Coronary artery (tissue), 2 donors: Measurements from ENCODE around the gene CEP164.

ENCODE experiments used
- DNase-seq: peaks from one replicate; pipeline ENCODE4 v3.0.0-alpha.2; 2017; ENCODE audit warnings: low spot score
- H3K27ac ChIP-seq, 2 donors: fragments of 200-600 bp; sonication (generic); one replicate each; pipeline ENCODE4 v1.5.1; 2016 to 2019
- H3K4me3 ChIP-seq: fragments of 200-600 bp; sonication (generic); 2 replicates; pipeline ENCODE4 v1.5.1; 2016; ENCODE audit warnings: mild to moderate bottlenecking, moderate library complexity
- TF ChIP-seq, protein P1 (sequence below): fragments of 200-600 bp; sonication (generic); IDR thresholded peaks from one replicate; pipeline ENCODE4 v1.5.1; 2019; ENCODE audit warnings: antibody characterized with exemption

The CEP164 gene

DNA sequence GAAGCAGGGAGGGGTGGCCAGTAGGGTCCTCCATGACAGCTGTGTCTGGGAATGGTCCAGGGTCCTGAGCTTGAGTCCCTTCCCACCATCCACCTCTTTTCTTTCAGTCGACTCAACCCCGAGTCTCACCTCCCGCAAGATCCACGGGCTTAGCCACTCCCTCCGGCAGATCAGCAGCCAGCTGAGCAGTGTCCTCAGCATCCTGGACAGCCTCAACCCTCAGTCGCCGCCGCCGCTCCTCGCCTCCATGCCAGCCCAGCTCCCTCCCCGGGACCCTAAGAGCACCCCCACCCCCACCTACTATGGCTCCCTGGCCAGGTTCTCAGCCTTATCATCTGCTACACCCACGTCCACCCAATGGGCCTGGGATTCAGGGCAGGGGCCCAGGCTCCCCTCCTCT is 81.9 kb downstream of the CEP164 start:
- TF ChIP-seq, protein P1, sequence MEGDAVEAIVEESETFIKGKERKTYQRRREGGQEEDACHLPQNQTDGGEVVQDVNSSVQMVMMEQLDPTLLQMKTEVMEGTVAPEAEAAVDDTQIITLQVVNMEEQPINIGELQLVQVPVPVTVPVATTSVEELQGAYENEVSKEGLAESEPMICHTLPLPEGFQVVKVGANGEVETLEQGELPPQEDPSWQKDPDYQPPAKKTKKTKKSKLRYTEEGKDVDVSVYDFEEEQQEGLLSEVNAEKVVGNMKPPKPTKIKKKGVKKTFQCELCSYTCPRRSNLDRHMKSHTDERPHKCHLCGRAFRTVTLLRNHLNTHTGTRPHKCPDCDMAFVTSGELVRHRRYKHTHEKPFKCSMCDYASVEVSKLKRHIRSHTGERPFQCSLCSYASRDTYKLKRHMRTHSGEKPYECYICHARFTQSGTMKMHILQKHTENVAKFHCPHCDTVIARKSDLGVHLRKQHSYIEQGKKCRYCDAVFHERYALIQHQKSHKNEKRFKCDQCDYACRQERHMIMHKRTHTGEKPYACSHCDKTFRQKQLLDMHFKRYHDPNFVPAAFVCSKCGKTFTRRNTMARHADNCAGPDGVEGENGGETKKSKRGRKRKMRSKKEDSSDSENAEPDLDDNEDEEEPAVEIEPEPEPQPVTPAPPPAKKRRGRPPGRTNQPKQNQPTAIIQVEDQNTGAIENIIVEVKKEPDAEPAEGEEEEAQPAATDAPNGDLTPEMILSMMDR: no peak
- DNase-seq: no peak
- no peak overlapping the region for H3K27ac ChIP-seq
- no peak overlapping the region for H3K4me3 ChIP-seq

- no peak for DNase-seq
- no peak overlapping the region for H3K27ac ChIP-seq
- H3K4me3 ChIP-seq: no peak overlapping the region
- TF ChIP-seq, protein P1: no peak
These were observed 82.6 kb downstream of the CEP164 start for GRCh38 chr11:117410238-117410637.

GRCh38 chr11:117410861-117411710 is 83.4 kb downstream of the CEP164 start:
- no peak for DNase-seq

GRCh38 chr11:117411736-117412135 is 84.1 kb downstream of the CEP164 start:
- TF ChIP-seq, protein P1: no peak
- no peak for DNase-seq
- no peak overlapping the region for H3K4me3 ChIP-seq
- H3K27ac ChIP-seq: no peak overlapping the region

More at GRCh38 chr11:117410861-117411710, 83.4 kb downstream of the CEP164 start:
- TF ChIP-seq, protein P1: no peak
- no peak overlapping the region for H3K27ac ChIP-seq
- H3K4me3 ChIP-seq: no peak overlapping the region

- Histone ChIP-seq H3K4me3 (no peak overlapping the region), H3K27ac (no peak overlapping the region)
- DNase-seq: no peak
- TF ChIP-seq, protein P1: no peak
These were observed 84.5 kb downstream of the CEP164 start for GRCh38 chr11:117412176-117412575.

DNA sequence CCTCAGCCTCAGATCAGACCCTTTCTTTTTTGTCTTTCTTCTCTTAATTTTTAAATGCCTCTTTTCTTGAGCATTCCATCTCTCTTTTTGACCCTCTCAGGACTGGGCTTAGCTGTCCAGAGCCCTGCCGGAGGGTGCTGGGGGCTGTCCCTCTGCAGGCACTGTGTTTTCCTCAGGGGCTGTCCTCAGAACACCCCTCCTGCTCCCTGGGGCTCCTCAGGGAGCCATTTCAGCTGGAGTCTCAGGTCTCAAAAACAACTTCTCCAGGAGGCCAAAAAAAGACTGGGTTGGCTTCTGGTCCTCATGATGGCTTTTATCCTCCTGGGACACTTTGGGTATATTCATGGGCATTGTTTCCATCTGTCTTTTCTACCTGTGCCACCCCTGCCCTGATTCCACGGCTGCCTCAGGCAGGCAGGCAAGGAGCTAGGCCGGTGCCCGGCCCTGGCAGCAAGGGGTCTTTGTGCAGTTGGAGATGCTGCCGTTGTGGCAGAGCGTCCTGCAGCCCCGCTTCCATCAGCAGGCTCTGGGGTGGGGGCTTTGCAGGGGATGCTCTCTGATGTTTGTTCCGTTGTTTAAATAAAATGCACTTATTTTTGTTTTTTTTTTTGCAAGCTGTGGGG is 85.1 kb downstream of the CEP164 start:
- TF ChIP-seq, protein P1: no peak
- Histone ChIP-seq H3K27ac (no peak overlapping the region), H3K4me3 (no peak overlapping the region)
- no peak for DNase-seq

DNA sequence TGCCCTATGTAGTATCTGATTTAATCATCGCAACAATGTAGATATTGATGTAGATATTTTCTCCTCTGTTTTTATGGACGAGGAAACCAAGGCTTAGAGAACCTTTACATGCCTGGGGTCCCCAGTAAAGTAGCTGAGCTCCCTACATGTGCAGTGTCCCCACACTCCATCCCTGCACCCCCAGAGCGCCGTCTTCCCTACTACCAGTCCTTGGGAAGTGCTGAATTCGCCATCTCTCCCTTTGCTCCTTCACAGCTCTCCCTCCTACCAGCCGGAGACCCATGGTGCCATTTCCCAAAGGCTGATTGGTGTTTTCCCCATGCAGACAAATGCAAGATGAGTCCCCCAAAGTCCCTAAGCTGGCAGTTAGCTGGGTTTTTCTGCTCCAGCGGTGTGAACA is 86.0 kb downstream of the CEP164 start:
- Histone ChIP-seq H3K27ac (no peak overlapping the region), H3K4me3 (no peak overlapping the region)
- DNase-seq: no peak
- TF ChIP-seq, protein P1: no peak
